NCI-H69 (cell line): ENCODE data around the gene FOXN1.
"Not testable (repeated sequence)": the region's sequence is repeated elsewhere in the genome, so short reads cannot be mapped to it uniquely, and the experiment has no call there.

Source experiments
- DNase-seq: peaks from one replicate; lab custom pipeline; 2025; lab: John Stamatoyannopoulos, UW

Gene FOXN1

GRCh38 chr17:28505986-28506665 lies at the start of gene FOXN1:
TSS of gene FOXN1 (plus strand) at chr17:28506348. CDS start at chr17:28523970, 17,622 bp downstream.
- peak; percentile 82 for DNase-seq

GRCh38 chr17:28457890-28458289 lies 48.3 kb upstream of the FOXN1 start:
- DNase-seq = no peak

GRCh38 chr17:28458881-28459280 lies 47.3 kb upstream of the FOXN1 start:
- not testable (repeated sequence) for DNase-seq

- no peak for DNase-seq
Observed at GRCh38 chr17:28460901-28461300, 45.2 kb upstream of the FOXN1 start.

- DNase-seq = no peak
Observed at GRCh38 chr17:28466001-28466400, 40.1 kb upstream of the FOXN1 start.

- no peak for DNase-seq
Observed at GRCh38 chr17:28466521-28467048, 39.6 kb upstream of the FOXN1 start.

GRCh38 chr17:28467456-28468025 lies 38.6 kb upstream of the FOXN1 start:
- no peak for DNase-seq

- peak; percentile 26 for DNase-seq
Observed at GRCh38 chr17:28468033-28468735, 38.0 kb upstream of the FOXN1 start.

GRCh38 chr17:28468781-28469180 lies 37.4 kb upstream of the FOXN1 start:
- peak; percentile 48 for DNase-seq

GRCh38 chr17:28469376-28469775 lies 36.8 kb upstream of the FOXN1 start:
- no peak for DNase-seq

GRCh38 chr17:28470266-28470913 lies 35.8 kb upstream of the FOXN1 start:
- no peak for DNase-seq

GRCh38 chr17:28470914-28471366 lies 35.2 kb upstream of the FOXN1 start:
- no peak for DNase-seq

- DNase-seq = no peak
Observed at GRCh38 chr17:28471531-28472342, 34.4 kb upstream of the FOXN1 start.

- no peak for DNase-seq
Observed at GRCh38 chr17:28472871-28473497, 33.2 kb upstream of the FOXN1 start.

GRCh38 chr17:28473542-28473941 lies 32.6 kb upstream of the FOXN1 start, which contains the start of gene SLC13A2:
TSS of gene SLC13A2 (plus strand) at chr17:28473644. CDS start at chr17:28473713, 69 bp downstream.
- DNase-seq = no peak

- DNase-seq = no peak
Observed at GRCh38 chr17:28474111-28474531, 32.0 kb upstream of the FOXN1 start.

- DNase-seq = peak; percentile 33
Observed at GRCh38 chr17:28475151-28475900, 30.8 kb upstream of the FOXN1 start.

GRCh38 chr17:28476076-28476865 lies 29.9 kb upstream of the FOXN1 start:
- no peak for DNase-seq

- no peak for DNase-seq
Observed at GRCh38 chr17:28477928-28478327, 28.2 kb upstream of the FOXN1 start.
